ENCODE results near the gene AHCTF1. TPM values are rescaled to one million over a fixed set of nuclear protein-coding genes. Genes with fewer than 3 reads are reported as not detected.

Gene AHCTF1
- total RNA-seq, 1 experiment from 2014 or later = 44.3 TPM

GRCh38 chr1:246800756-246801155, 131.0 kb downstream of the AHCTF1 start:
- Histone ChIP-seq H2BK20ac (ENCODE audit: low read depth, low read length, poor library complexity, severe bottlenecking) (no peak overlapping the region), H4K20me1 (ENCODE audit: control insufficient read depth, insufficient read depth, insufficient read length) (no peaks in the 10 kb centered on the region), H2AK5ac (ENCODE audit: insufficient read length, low read length) (no peak overlapping the region), H2BK120ac (ENCODE audit: low read depth, low read length, poor library complexity, severe bottlenecking) (no peak overlapping the region), H3K27ac (ENCODE audit: insufficient read length, low read depth, low read length) (no peak overlapping the region), H3T11ph (ENCODE audit: low read length) (no peak overlapping the region), H3K23me2 (ENCODE audit: insufficient read length, low read depth, low read length, poor library complexity, severe bottlenecking) (no peaks in the 10 kb centered on the region), H3K4me1 (ENCODE audit: insufficient read depth, low read length) (no peaks in the 10 kb centered on the region), H2BK12ac (ENCODE audit: insufficient read length, low read depth, low read length) (no peak overlapping the region), H3K9ac (ENCODE audit: extremely low read depth, insufficient read length, low read length) (no peak overlapping the region), H3K79me2 (ENCODE audit: insufficient read depth, low read length) (no peaks in the 10 kb centered on the region), H3K23ac (ENCODE audit: insufficient read length, low read depth, low read length) (no peak overlapping the region), H3K56ac (ENCODE audit: insufficient read length, low read depth, low read length) (no peak overlapping the region), H3K4ac (ENCODE audit: low read depth, low read length) (no peak overlapping the region), H3K79me1 (ENCODE audit: insufficient read depth, low read depth, low read length, poor library complexity, severe bottlenecking) (no peaks in the 10 kb centered on the region), H3K18ac (ENCODE audit: insufficient read length, low read depth, low read length) (no peak overlapping the region), H4K91ac (ENCODE audit: insufficient read length, low read depth, low read length) (no peak overlapping the region), H3K4me2 (ENCODE audit: insufficient read depth, insufficient read length, low read length) (no peak overlapping the region), H4K5ac (ENCODE audit: insufficient read length, low read depth, low read length) (no peak overlapping the region), H3K14ac (ENCODE audit: insufficient read depth, low read length) (no peak overlapping the region), H4K8ac (replicated peaks; ENCODE audit: insufficient read length, low read depth, low read length) (no peak overlapping the region), H2BK15ac (ENCODE audit: low read depth, low read length) (no peak overlapping the region), H3K9me3 (ENCODE audit: control insufficient read depth, low read depth, low read length) (no peaks in the 10 kb centered on the region), H2AFZ (ENCODE audit: low read length) (no peak overlapping the region), H3K27me3 (ENCODE audit: insufficient read depth, low read length) (no peaks in the 10 kb centered on the region), H2BK5ac (ENCODE audit: insufficient read length, low read length) (no peak overlapping the region)
- H3K4me3 Mint-ChIP-seq = no peak overlapping the region
- no peak for TF ChIP-seq CTCF (conservative IDR thresholded peaks at IDR 0.05)
- no peak overlapping the region for H3K27ac Mint-ChIP-seq
- peaks cover 5% of the 10 kb centered on the region for H3K27me3 Mint-ChIP-seq (ENCODE audit: low read depth)
- H3K9me3 Mint-ChIP-seq = no peaks in the 10 kb centered on the region
- no peaks in the 10 kb centered on the region for H3K36me3 Mint-ChIP-seq (ENCODE audit: insufficient read depth in 1 of 3, low read depth in 3 of 3)
- DNase-seq = no peak
- peaks cover 9 to 12% of the 10 kb centered on the region in 2 experiments for H3K4me1 Mint-ChIP-seq
- no CpG with 5 or more reads among the region's 10 CpGs for WGBS (ENCODE audit: extremely low coverage, insufficient read length, low lambda C conversion rate)

All from H9 (cell line).